GM12878 (cell line): ENCODE data around the gene TTLL11. TPM values are rescaled to one million over a fixed set of nuclear protein-coding genes. Genes with fewer than 3 reads are reported as not detected.

Experiments used
- ATAC-seq: fragments of 200-7000 bp; cut with Tn5 transposase; 3 replicates; pipeline ENCODE4 v1.9.1; 2020; ENCODE audit warnings: mild to moderate bottlenecking, moderate library complexity
- BruUV-seq: library from RNA; stranded (reverse); fragments of 400-500 nt; replicated peaks from 2 replicates; lab custom pipeline; 2021; lab: Mats Ljungman, UMichigan
- CTCF ChIA-PET: fragments of 300-600 bp; sonication (Branson Sonifier 250); formaldehyde crosslinking; extraction: SDS; loops from one replicate; lab custom pipeline; 2021; ENCODE audit warnings: inconsistent platforms; lab: Yijun Ruan, JAX
- POLR2A ChIA-PET: fragments of 350-600 bp; formaldehyde crosslinking; extraction: SDS; loops from one replicate; lab custom pipeline; 2021; ENCODE audit warnings: inconsistent platforms; lab: Charles Lee
- RAD21 ChIA-PET: fragments of 300-600 bp; sonication (Branson Sonifier 250); formaldehyde crosslinking; loops from one replicate; lab custom pipeline; 2023; ENCODE audit warnings: antibody characterized with exemption; ENCODE audit not compliant: unreplicated experiment; lab: Charles Lee
- SMC1A ChIA-PET: fragments of 300-600 bp; sonication (Branson Sonifier 250); formaldehyde crosslinking; loops from one replicate; lab custom pipeline; 2023; ENCODE audit not compliant: unreplicated experiment, uncharacterized antibody; lab: Charles Lee
- DNase-seq: peaks from one replicate; pipeline ENCODE4 v3.0.0-alpha.2; 2011; ENCODE audit warnings: low read depth, low spot score
- FAIRE-seq: peaks from 3 replicates; lab custom pipeline; 2011; peaks lifted over from hg19 to GRCh38; lab: Jason Lieb, UNC
- H2AFZ ChIP-seq: 2 replicates; pipeline ENCODE4 v1.6.0; 2011; ENCODE audit warnings: low read depth, low read length, control low read depth; ENCODE audit not compliant: control insufficient read depth
- H3K27ac ChIP-seq: 2 replicates; pipeline ENCODE4 v1.5.1; 2011; ENCODE audit warnings: control low read depth; ENCODE audit not compliant: control insufficient read depth, insufficient read depth
- H3K27me3 ChIP-seq, 2 experiments: replicated peaks in 1 of 2; 2 replicates each; pipeline versions ENCODE4 v1.6.0 to v1.6.1; 2011; ENCODE audit warnings: low read length in 1 of 2; ENCODE audit not compliant: control insufficient read depth in 2 of 2, insufficient read depth in 2 of 2
- H3K36me3 ChIP-seq, 2 experiments: 2 replicates each; pipeline ENCODE4 v1.5.1; 2011; ENCODE audit warnings: low read length in 1 of 2; ENCODE audit not compliant: control insufficient read depth in 2 of 2, insufficient read depth in 2 of 2
- H3K4me1 ChIP-seq: 2 replicates; pipeline ENCODE4 v1.6.1; 2011; ENCODE audit warnings: mild to moderate bottlenecking, low read length, moderate library complexity, mixed read lengths; ENCODE audit not compliant: control insufficient read depth, insufficient read depth
- H3K4me2 ChIP-seq: 2 replicates; pipeline ENCODE4 v1.6.0; 2011; ENCODE audit warnings: control low read depth; ENCODE audit not compliant: control insufficient read depth, insufficient read depth
- H3K4me3 ChIP-seq: fragments of 200-600 bp; sonication (generic); 2 replicates; pipeline ENCODE4 v1.5.1; 2016
- H3K79me2 ChIP-seq: 2 replicates; pipeline ENCODE4 v1.6.0; 2011; ENCODE audit warnings: low read length; ENCODE audit not compliant: control insufficient read depth, insufficient read depth
- H3K9ac ChIP-seq: 2 replicates; pipeline ENCODE4 v1.8.0; 2011; ENCODE audit warnings: low read length, control low read depth, mixed read lengths; ENCODE audit not compliant: control insufficient read depth, insufficient read depth
- H3K9me3 ChIP-seq: replicated peaks from 3 replicates; pipeline ENCODE4 v1.5.1; 2011; ENCODE audit warnings: mild to moderate bottlenecking, low read length; ENCODE audit not compliant: control insufficient read depth, insufficient read depth
- H4K20me1 ChIP-seq: 2 replicates; pipeline ENCODE4 v1.6.0; 2011; ENCODE audit not compliant: control insufficient read depth, insufficient read depth
- ASH2L ChIP-seq: fragments of 300-600, 200-600 bp; sonication (generic); IDR thresholded peaks from 2 replicates; pipeline ENCODE4 v1.6.1; 2017; ENCODE audit warnings: low read depth, mild to moderate bottlenecking, borderline replicate concordance
- CHD4 ChIP-seq: fragments of 200-600 bp; sonication (generic); IDR thresholded peaks from 2 replicates; pipeline ENCODE4 v1.6.1; 2016; ENCODE audit warnings: mild to moderate bottlenecking
- EED ChIP-seq: sonication (generic); IDR thresholded peaks from 2 replicates; pipeline ENCODE4 v1.6.1; 2016; ENCODE audit warnings: antibody characterized with exemption, low read depth
- EP300 ChIP-seq, 2 experiments: fragments of 150-350 bp in 1 of 2; IDR thresholded peaks; 2 replicates each; pipeline ENCODE4 v1.6.1; 2011 to 2012; ENCODE audit warnings: low read depth in 2 of 2, low read length in 2 of 2, borderline replicate concordance in 1 of 2, improper control_type of control experiment in 1 of 2, inconsistent platforms in 1 of 2; ENCODE audit not compliant: control insufficient read depth in 1 of 2
- HSF1 ChIP-seq: fragments of 150-350 bp; IDR thresholded peaks from 2 replicates; pipeline ENCODE4 v1.6.1; 2014; ENCODE audit warnings: mild to moderate bottlenecking, low read depth, low read length
- JUNB ChIP-seq: IDR thresholded peaks from 2 replicates; pipeline ENCODE4 v1.6.1; 2016; ENCODE audit warnings: antibody characterized with exemption, mild to moderate bottlenecking
- KDM1A ChIP-seq: fragments of 200-600 bp; sonication (generic); IDR thresholded peaks from 2 replicates; pipeline ENCODE4 v1.6.1; 2016; ENCODE audit warnings: borderline replicate concordance
- MXI1 ChIP-seq: fragments of 150-350 bp; IDR thresholded peaks from 2 replicates; pipeline ENCODE4 v1.6.1; 2011; ENCODE audit warnings: low read depth, mild to moderate bottlenecking, inconsistent platforms, low read length, improper control_type of control experiment
- NR2C1 ChIP-seq: fragments of 450-650 bp; IDR thresholded peaks from 2 replicates; pipeline ENCODE4 v1.6.1; 2017; ENCODE audit warnings: antibody characterized with exemption, mild to moderate bottlenecking, moderate library complexity
- NR2F1 ChIP-seq: fragments of 450-650 bp; conservative IDR thresholded peaks from 2 replicates; pipeline ENCODE4 v1.6.1; 2017; ENCODE audit warnings: mild to moderate bottlenecking
- TBL1XR1 ChIP-seq: IDR thresholded peaks from 2 replicates; pipeline ENCODE4 v1.6.1; 2012; ENCODE audit warnings: low read depth, low read length, improper control_type of control experiment
- WGBS: methylation state at CpG from one replicate; pipeline ENCODE4 v1.1.6; 2016; ENCODE audit warnings: low lambda C conversion rate; ENCODE audit not compliant: insufficient replicate concordance, insufficient coverage; ENCODE audit errors: missing lambda C conversion rate; 5-methylcytosine and 5-hydroxymethylcytosine counted together
- in situ Hi-C: fragments of 300-500 bp; cut with MboI; formaldehyde crosslinking; loops from 9 replicates; pipeline ENCODE4 v1.14.3; 2018; ENCODE audit warnings: mixed read lengths
- intact Hi-C: fragments of 100-400 bp; cut with micrococcal nuclease; formaldehyde crosslinking; loops from one replicate; pipeline ENCODE4 v1.14.2; 2022; ENCODE audit not compliant: unreplicated experiment
- polyA plus RNA-seq, 11 experiments: library from polyadenylated mRNA; depleted of rRNA in 4 of 11; unstranded in 6 of 11; stranded (reverse) in 5 of 11; fragments of >200 nt; fragmentation: Nextera tagmentation in 4 of 11; fragmentation: Illumina TruSeq in 1 of 11; extraction: Ambion mirVana in 4 of 11; extraction: Trizol in 1 of 11; gene quantifications; 1 replicate in 1 of 11; 2 replicates in 10 of 11; pipeline versions ENCODE4 v1.2.1 to v1.2.3, GENCODE V29; 2011 to 2016; ENCODE audit warnings: inconsistent platforms in 2 of 11, missing spikeins in 2 of 11, low read depth in 1 of 11
- total RNA-seq, 4 experiments: library from RNA; depleted of rRNA in 3 of 4; stranded (reverse); fragments of >200 nt in 3 of 4; fragmentation: Illumina TruSeq in 1 of 4; extraction: Trizol in 1 of 4; gene quantifications; 2 replicates each; pipeline versions ENCODE4 v1.2.1 to v1.2.3, GENCODE V29; 2013 to 2021
- TF ChIP-seq, protein P1 (sequence below): IDR thresholded peaks from 2 replicates; pipeline ENCODE4 v1.6.1; 2012; ENCODE audit warnings: mild to moderate bottlenecking, low read depth, low read length
- TF ChIP-seq, protein P2 (sequence below): fragments of 450-650 bp; IDR thresholded peaks from 2 replicates; pipeline ENCODE4 v1.6.1; 2017; ENCODE audit warnings: antibody characterized with exemption, mild to moderate bottlenecking, moderate library complexity

The TTLL11 gene
- total and polyA plus RNA-seq, 10 of the 15 experiments (the other 5 are each of a cell fraction or from before 2014, with no cell fraction given), result 1.2 to 3.7 (median 2.9) TPM

DNA sequence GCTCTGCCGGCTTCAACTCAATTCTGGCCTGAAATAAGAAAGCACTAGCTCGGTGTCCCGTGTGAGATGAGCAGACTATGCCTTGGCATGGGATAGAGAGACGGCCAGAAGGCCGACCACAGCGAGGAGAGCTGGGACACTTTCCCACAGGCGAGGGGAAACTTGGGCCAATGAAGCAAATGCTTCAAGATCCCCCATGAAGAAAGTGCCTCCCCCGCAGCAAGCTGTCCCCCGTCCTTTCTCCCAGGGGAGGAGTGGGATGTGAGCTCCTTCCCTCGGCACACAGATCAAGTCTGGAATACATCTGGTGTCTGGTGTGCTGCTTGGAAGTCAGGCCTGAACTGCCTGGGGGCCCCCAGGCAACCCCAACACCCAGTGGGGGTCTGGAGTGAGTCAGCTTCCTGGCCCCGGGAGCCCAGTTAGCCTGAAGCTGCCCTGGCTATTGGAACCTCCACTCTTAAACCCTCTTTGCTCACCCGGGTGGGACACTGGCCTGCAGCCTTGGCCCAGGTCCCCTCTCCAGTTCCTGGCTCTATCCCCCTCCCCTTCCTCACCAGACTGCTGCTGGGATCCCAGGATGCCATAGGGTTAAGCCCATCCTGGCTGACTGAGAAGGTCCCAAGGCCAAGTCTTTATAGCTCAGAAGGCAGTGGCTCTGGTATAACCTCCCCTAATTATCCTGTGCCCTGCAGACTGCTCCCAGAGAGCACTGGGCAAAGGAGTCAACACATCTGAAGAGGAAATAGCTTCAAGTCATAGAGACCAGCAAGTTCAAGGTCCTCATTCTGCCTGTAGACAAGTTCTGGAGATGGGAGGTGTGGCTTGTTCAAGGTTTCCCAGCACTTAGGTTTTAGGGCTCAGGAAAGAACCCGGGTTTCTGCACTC, 205.3 kb downstream of the TTLL11 start (continued):
- TF ChIP-seq EP300 (IDR thresholded peaks at IDR 0.05; ENCODE audit: borderline replicate concordance in 1 of 2, control insufficient read depth in 1 of 2, low read depth in 2 of 2, low read length in 2 of 2) (no peak), ASH2L (no peak), KDM1A (no peak), JUNB (no peak), HSF1 (no peak), CHD4 (no peak), TBL1XR1 (no peak), NR2F1 (no peak), EED (no peak)
- TF ChIP-seq, all 136 proteins: peak for 0

GRCh38 chr9:121886759-121887485, 206.2 kb downstream of the TTLL11 start:
- no peaks in the 10 kb centered on the region for H3K9me3 ChIP-seq
- no peak overlapping the region for H2AFZ ChIP-seq
- ATAC-seq (no peak), FAIRE-seq (no peak), DNase-seq (no peak)
- ChIA-PET RAD21 (interaction anchor here (1.0 kb wide), 1 partner anchor 14 kb away, joined by 3 read pairs; no protein-coding TSS in a partner anchor), POLR2A (no interaction called here), CTCF (no interaction called here), SMC1A (interaction anchor here (0.6 kb wide), 1 partner anchor 329 kb away, joined by 3 read pairs; no protein-coding TSS in a partner anchor)
- no peaks in the 10 kb centered on the region for H3K36me3 ChIP-seq
- no peak overlapping the region for H3K4me3 ChIP-seq
- H3K9ac ChIP-seq, result no peak overlapping the region
- BruUV-seq, result no TSS peak
- no peaks in the 10 kb centered on the region for H3K27me3 ChIP-seq
- no peaks in the 10 kb centered on the region for H3K79me2 ChIP-seq
- 48% methylated on average over 11 of the region's 11 CpGs for WGBS
- H4K20me1 ChIP-seq, result no peaks in the 10 kb centered on the region
- no peak overlapping the region for H3K27ac ChIP-seq
- H3K4me1 ChIP-seq, result no peaks in the 10 kb centered on the region; the same call in 1 of the 2 replicates
- in situ Hi-C loops (no loop called here), intact Hi-C loops (no loop called here)
- H3K4me2 ChIP-seq, result no peak overlapping the region
- TF ChIP-seq, protein P1, sequence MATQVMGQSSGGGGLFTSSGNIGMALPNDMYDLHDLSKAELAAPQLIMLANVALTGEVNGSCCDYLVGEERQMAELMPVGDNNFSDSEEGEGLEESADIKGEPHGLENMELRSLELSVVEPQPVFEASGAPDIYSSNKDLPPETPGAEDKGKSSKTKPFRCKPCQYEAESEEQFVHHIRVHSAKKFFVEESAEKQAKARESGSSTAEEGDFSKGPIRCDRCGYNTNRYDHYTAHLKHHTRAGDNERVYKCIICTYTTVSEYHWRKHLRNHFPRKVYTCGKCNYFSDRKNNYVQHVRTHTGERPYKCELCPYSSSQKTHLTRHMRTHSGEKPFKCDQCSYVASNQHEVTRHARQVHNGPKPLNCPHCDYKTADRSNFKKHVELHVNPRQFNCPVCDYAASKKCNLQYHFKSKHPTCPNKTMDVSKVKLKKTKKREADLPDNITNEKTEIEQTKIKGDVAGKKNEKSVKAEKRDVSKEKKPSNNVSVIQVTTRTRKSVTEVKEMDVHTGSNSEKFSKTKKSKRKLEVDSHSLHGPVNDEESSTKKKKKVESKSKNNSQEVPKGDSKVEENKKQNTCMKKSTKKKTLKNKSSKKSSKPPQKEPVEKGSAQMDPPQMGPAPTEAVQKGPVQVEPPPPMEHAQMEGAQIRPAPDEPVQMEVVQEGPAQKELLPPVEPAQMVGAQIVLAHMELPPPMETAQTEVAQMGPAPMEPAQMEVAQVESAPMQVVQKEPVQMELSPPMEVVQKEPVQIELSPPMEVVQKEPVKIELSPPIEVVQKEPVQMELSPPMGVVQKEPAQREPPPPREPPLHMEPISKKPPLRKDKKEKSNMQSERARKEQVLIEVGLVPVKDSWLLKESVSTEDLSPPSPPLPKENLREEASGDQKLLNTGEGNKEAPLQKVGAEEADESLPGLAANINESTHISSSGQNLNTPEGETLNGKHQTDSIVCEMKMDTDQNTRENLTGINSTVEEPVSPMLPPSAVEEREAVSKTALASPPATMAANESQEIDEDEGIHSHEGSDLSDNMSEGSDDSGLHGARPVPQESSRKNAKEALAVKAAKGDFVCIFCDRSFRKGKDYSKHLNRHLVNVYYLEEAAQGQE, result no peak
- TF ChIP-seq MXI1, result no peak
- TF ChIP-seq NR2C1, result no peak
- TF ChIP-seq, protein P2, sequence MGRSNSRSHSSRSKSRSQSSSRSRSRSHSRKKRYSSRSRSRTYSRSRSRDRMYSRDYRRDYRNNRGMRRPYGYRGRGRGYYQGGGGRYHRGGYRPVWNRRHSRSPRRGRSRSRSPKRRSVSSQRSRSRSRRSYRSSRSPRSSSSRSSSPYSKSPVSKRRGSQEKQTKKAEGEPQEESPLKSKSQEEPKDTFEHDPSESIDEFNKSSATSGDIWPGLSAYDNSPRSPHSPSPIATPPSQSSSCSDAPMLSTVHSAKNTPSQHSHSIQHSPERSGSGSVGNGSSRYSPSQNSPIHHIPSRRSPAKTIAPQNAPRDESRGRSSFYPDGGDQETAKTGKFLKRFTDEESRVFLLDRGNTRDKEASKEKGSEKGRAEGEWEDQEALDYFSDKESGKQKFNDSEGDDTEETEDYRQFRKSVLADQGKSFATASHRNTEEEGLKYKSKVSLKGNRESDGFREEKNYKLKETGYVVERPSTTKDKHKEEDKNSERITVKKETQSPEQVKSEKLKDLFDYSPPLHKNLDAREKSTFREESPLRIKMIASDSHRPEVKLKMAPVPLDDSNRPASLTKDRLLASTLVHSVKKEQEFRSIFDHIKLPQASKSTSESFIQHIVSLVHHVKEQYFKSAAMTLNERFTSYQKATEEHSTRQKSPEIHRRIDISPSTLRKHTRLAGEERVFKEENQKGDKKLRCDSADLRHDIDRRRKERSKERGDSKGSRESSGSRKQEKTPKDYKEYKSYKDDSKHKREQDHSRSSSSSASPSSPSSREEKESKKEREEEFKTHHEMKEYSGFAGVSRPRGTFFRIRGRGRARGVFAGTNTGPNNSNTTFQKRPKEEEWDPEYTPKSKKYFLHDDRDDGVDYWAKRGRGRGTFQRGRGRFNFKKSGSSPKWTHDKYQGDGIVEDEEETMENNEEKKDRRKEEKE, result no peak
